Endometrium (tissue), 2 donors: ENCODE measurements around the gene PLIN4.
"Not testable (repeated sequence)": the region's sequence is repeated elsewhere in the genome, so short reads cannot be mapped to it uniquely, and the experiment has no call there.

Experiments
- FAIRE-seq: peaks from 2 replicates; lab custom pipeline; 2012; peaks lifted over from hg19 to GRCh38; lab: Jason Lieb, UNC
- donor health status: control.
- donor health status: control.

PLIN4 gene

GRCh38 chr19:4518345-4519171 lies at the start of gene PLIN4:
TSS of gene PLIN4 (minus strand) at chr19:4518486. CDS start at chr19:4518272, 214 bp downstream.
- no peak for FAIRE-seq

GRCh38 chr19:4567584-4568071 lies 49.3 kb upstream of the PLIN4 start:
- FAIRE-seq: no peak

- FAIRE-seq: no peak
Observed at GRCh38 chr19:4566402-4567051, 48.2 kb upstream of the PLIN4 start.

- FAIRE-seq: not testable (repeated sequence)
Observed at GRCh38 chr19:4563562-4563961, 45.3 kb upstream of the PLIN4 start.

- not testable (repeated sequence) for FAIRE-seq
Observed at GRCh38 chr19:4562085-4562484, 43.8 kb upstream of the PLIN4 start.

- FAIRE-seq: no peak
Observed at GRCh38 chr19:4559569-4559968, 41.3 kb upstream of the PLIN4 start, which contains the start of gene SEMA6B. TSS of gene SEMA6B (minus strand) at chr19:4559684. CDS start at chr19:4558457, 1,227 bp downstream.

- FAIRE-seq: no peak
Observed at GRCh38 chr19:4557971-4558941, 40.0 kb upstream of the PLIN4 start.

GRCh38 chr19:4557144-4557970 lies 39.1 kb upstream of the PLIN4 start:
- no peak for FAIRE-seq

- no peak for FAIRE-seq
Observed at GRCh38 chr19:4556597-4557127, 38.4 kb upstream of the PLIN4 start.

GRCh38 chr19:4555657-4556561 lies 37.6 kb upstream of the PLIN4 start:
- FAIRE-seq: no peak

- no peak for FAIRE-seq
Observed at GRCh38 chr19:4554717-4555116, 36.4 kb upstream of the PLIN4 start.

- FAIRE-seq: no peak
Observed at GRCh38 chr19:4553775-4554174, 35.5 kb upstream of the PLIN4 start.

- no peak for FAIRE-seq
Observed at GRCh38 chr19:4553092-4553695, 34.9 kb upstream of the PLIN4 start.

- no peak for FAIRE-seq
Observed at GRCh38 chr19:4552525-4552819, 34.2 kb upstream of the PLIN4 start.

GRCh38 chr19:4550479-4551050 lies 32.3 kb upstream of the PLIN4 start:
- FAIRE-seq: no peak

GRCh38 chr19:4550018-4550417 lies 31.7 kb upstream of the PLIN4 start:
- no peak for FAIRE-seq

GRCh38 chr19:4548238-4548584 lies 29.9 kb upstream of the PLIN4 start:
- FAIRE-seq: no peak

- FAIRE-seq: no peak
Observed at GRCh38 chr19:4547303-4548237, 29.3 kb upstream of the PLIN4 start.
